HEK293 (cell line): ENCODE results near the gene NAGPA.

Source experiments
- CTCF ChIP-seq: fragments of 450-650 bp; formaldehyde crosslinking; IDR thresholded peaks from 2 replicates; pipeline ENCODE4 v1.5.1; 2016; ENCODE audit warnings: missing biosample characterization, missing genetic modification characterization
- KLF1 ChIP-seq: fragments of 450-650 bp; formaldehyde crosslinking; IDR thresholded peaks from 2 replicates; pipeline ENCODE4 v1.5.1; 2016; ENCODE audit warnings: missing biosample characterization, missing genetic modification characterization
- MEIS1 ChIP-seq: sonication (generic); formaldehyde crosslinking; IDR thresholded peaks from 2 replicates; pipeline ENCODE4 v1.8.1; 2022; ENCODE audit warnings: missing genetic modification reagents, mild to moderate bottlenecking, borderline replicate concordance
- YY1 ChIP-seq: fragments of 450-650 bp; formaldehyde crosslinking; IDR thresholded peaks from 2 replicates; pipeline ENCODE4 v1.5.1; 2018; ENCODE audit warnings: missing biosample characterization, missing genetic modification characterization
- ZBTB26 ChIP-seq: fragments of 450-650 bp; formaldehyde crosslinking; optimal IDR thresholded peaks from 2 replicates; pipeline ENCODE3; 2016; ENCODE audit warnings: missing biosample characterization, mild to moderate bottlenecking, missing genetic modification characterization
- ZFHX2 ChIP-seq: fragments of 450-650 bp; formaldehyde crosslinking; conservative IDR thresholded peaks from 2 replicates; pipeline ENCODE4 v1.5.1; 2016; ENCODE audit warnings: missing biosample characterization, missing genetic modification characterization
- ZNF175 ChIP-seq: fragments of 450-650 bp; formaldehyde crosslinking; IDR thresholded peaks from 2 replicates; pipeline ENCODE4 v1.5.1; 2016; ENCODE audit warnings: missing biosample characterization, missing genetic modification characterization
- ZNF404 ChIP-seq: fragments of 450-650 bp; formaldehyde crosslinking; IDR thresholded peaks from 2 replicates; pipeline ENCODE4 v1.5.1; 2017; ENCODE audit warnings: missing biosample characterization, missing genetic modification characterization
- ZNF488 ChIP-seq: fragments of 450-650 bp; formaldehyde crosslinking; IDR thresholded peaks from 2 replicates; pipeline ENCODE4 v1.5.1; 2016; ENCODE audit warnings: missing biosample characterization, missing genetic modification characterization

- TF ChIP-seq CTCF (no peak), ZBTB26 (no peak), KLF1 (tag by site-specific recombination) (no peak), ZNF488 (tag by site-specific recombination) (no peak), MEIS1 (CRISPR knock-in tag) (no peak), YY1 (tag by site-specific recombination) (no peak), ZFHX2 (no peak), ZNF404 (tag by site-specific recombination) (no peak), ZNF175 (no peak)
Measured at GRCh38 chr16:5041600-5042133, 7.9 kb upstream of the NAGPA start.
